BJ (cell line): ENCODE data around the gene SAYSD1. TPM values are rescaled to one million over a fixed set of nuclear protein-coding genes. Genes with fewer than 3 reads are reported as not detected.

Source experiments
- CTCF ChIA-PET: fragments of 350-600 bp; formaldehyde crosslinking; extraction: SDS; loops from one replicate; lab custom pipeline; 2021; ENCODE audit warnings: antibody characterized with exemption, inconsistent platforms; lab: Yijun Ruan, JAX
- POLR2A ChIA-PET: fragments of 300-600 bp; sonication (Branson Sonifier 250); formaldehyde crosslinking; extraction: SDS; loops from one replicate; lab custom pipeline; 2021; ENCODE audit warnings: antibody characterized with exemption; lab: Charles Lee
- DNase-seq: peaks from one replicate; pipeline ENCODE4 v3.0.0-alpha.2; 2011; ENCODE audit warnings: low read depth
- H3K27me3 ChIP-seq: 2 replicates; pipeline ENCODE4 v1.6.0; 2011; ENCODE audit warnings: low read length; ENCODE audit not compliant: control insufficient read depth, insufficient read depth
- H3K36me3 ChIP-seq: 2 replicates; pipeline ENCODE4 v1.5.1; 2011; ENCODE audit warnings: low read length; ENCODE audit not compliant: control insufficient read depth, insufficient read depth
- H3K4me3 ChIP-seq: 2 replicates; pipeline ENCODE4 v1.5.1; 2011; ENCODE audit warnings: low read depth, mild to moderate bottlenecking, control low read depth, low read length
- CTCF ChIP-seq: IDR thresholded peaks from 2 replicates; pipeline ENCODE4 v1.5.1; 2011; ENCODE audit warnings: low read depth, mild to moderate bottlenecking, control low read depth, inconsistent platforms, low read length, moderate library complexity; ENCODE audit not compliant: insufficient read depth
- polyA plus RNA-seq: library from polyadenylated mRNA; depleted of rRNA; stranded (reverse); fragments of >200 nt; gene quantifications from 2 replicates; pipeline ENCODE4 v1.2.3, GENCODE V29; 2011

SAYSD1 gene
- polyA plus RNA-seq, 1 experiment = 9.7 TPM

GRCh38 chr6:39073471-39074355 is 41.3 kb downstream of the SAYSD1 start:
- no peak for TF ChIP-seq CTCF
- Histone ChIP-seq H3K36me3 (no peaks in the 10 kb centered on the region), H3K4me3 (no peak overlapping the region), H3K27me3 (peaks cover 1% of the 10 kb centered on the region; the same call in 1 of the 2 replicates)
- CTCF ChIA-PET = no interaction called here
- POLR2A ChIA-PET = no interaction called here
- no peak for DNase-seq

DNA sequence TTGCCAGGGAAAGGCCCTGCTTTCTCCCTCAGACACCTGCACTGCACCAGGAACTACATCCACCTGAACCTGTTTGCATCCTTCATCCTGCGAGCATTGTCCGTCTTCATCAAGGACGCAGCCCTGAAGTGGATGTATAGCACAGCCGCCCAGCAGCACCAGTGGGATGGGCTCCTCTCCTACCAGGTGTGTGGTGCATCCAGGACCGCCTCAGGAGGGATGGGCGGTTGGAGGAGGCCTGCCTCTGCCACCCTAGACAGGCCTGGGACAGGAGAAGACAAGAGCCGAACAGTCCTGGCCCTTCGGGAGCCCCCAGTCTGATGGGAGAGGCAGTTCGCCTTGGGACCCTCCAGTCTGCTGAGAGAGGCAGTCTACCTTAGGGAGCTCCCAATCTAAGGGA is 42.2 kb downstream of the SAYSD1 start:
- DNase-seq = no peak
- H3K27me3 ChIP-seq = no peaks in the 10 kb centered on the region
- no peak overlapping the region for H3K4me3 ChIP-seq
- ChIA-PET POLR2A (no interaction called here), CTCF (no interaction called here)
- H3K36me3 ChIP-seq = no peaks in the 10 kb centered on the region
- TF ChIP-seq CTCF = no peak

GRCh38 chr6:39068391-39068790 is 46.6 kb downstream of the SAYSD1 start:
- TF ChIP-seq CTCF = no peak
- Histone ChIP-seq H3K4me3 (no peak overlapping the region), H3K27me3 (no peaks in the 10 kb centered on the region), H3K36me3 (no peaks in the 10 kb centered on the region)
- ChIA-PET POLR2A (no interaction called here), CTCF (no interaction called here)
- DNase-seq = no peak

DNA sequence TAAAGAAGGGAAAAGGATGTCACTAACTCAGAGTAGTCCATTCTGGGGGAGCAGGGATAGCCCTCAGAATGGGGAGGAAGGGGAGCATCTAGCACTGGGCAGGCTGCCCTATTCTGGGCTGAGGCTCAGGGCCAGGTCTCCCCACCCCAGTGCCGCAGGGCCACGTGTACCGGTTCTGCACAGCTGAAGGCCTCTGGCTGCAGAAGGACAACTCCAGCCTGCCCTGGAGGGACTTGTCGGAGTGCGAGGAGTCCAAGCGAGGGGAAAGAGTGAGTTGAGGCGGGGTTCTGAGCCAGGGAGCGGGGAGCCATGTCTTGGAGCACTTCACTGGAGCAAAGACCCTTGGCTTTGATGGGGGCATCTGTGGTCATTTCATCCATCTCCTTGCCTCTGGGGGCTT is 49.4 kb downstream of the SAYSD1 start:
- no peak for DNase-seq
- CTCF ChIA-PET = no interaction called here
- POLR2A ChIA-PET = no interaction called here
- H3K4me3 ChIP-seq = no peak overlapping the region
- H3K36me3 ChIP-seq = no peaks in the 10 kb centered on the region
- H3K27me3 ChIP-seq = peaks cover 1% of the 10 kb centered on the region; the same call in 1 of the 2 replicates
- TF ChIP-seq CTCF = no peak

DNA sequence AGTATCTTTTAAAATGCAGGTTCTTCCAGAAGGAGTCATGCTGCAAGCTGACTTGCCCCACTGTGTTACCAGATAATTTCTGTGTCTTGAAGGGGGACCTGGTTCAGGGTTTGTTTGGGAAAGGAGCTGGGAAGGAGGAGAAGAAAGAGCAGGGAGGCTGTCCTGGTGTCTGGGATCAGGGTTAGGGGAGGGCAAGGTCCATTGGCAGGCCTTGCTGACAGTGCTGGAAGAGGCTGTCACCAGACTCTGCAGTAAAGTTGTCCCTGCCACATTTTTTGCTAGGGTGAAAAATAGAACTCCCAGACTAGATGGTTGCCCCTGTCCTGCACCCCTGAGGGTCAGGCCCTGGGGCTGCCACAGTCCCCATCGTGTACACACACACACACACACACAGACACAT is 51.5 kb downstream of the SAYSD1 start:
- CTCF ChIA-PET = no interaction called here
- no peak for TF ChIP-seq CTCF
- Histone ChIP-seq H3K36me3 (no peaks in the 10 kb centered on the region), H3K4me3 (no peak overlapping the region), H3K27me3 (peaks cover 3% of the 10 kb centered on the region)
- no peak for DNase-seq
- POLR2A ChIA-PET = no interaction called here
